ENCODE results near the gene KLHL36. TPM values are rescaled to one million over a fixed set of nuclear protein-coding genes. Genes with fewer than 3 reads are reported as not detected.

The KLHL36 gene
- total RNA-seq, 1 experiment from 2014 or later = 79.0 TPM

DNA sequence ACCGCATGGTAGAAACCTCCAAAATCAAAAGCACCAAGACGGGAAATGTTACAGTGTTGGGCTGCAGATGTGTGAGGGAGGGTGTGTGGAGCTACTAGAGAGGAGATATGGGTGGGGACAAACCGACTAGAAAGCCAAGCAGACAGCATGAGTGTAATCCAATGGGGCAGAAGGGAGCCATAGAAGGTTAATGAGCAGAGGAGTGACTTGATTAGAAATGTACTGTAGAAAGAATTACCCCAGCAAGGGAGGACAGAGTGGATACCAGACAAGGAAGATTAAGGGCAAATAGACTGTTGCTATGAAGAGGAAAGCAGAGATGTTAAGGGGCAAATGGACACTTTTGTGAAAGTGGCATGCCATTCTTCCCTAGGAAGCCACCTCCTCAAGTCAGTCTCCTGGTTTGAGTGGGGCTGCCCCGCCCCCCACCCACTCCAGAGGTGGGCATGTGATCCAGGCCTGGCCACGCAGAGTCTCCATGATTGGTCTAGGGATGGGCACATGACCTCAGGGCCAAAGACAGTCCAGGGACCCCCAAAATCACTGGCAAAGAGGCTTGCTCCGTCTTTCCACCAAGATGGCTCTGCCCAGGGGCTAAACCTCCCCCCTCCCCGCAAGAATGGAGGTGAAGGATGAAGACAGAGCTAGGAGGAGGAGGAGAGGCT, 34.8 kb upstream of the KLHL36 start (continued):
- TF ChIP-seq, protein P1, sequence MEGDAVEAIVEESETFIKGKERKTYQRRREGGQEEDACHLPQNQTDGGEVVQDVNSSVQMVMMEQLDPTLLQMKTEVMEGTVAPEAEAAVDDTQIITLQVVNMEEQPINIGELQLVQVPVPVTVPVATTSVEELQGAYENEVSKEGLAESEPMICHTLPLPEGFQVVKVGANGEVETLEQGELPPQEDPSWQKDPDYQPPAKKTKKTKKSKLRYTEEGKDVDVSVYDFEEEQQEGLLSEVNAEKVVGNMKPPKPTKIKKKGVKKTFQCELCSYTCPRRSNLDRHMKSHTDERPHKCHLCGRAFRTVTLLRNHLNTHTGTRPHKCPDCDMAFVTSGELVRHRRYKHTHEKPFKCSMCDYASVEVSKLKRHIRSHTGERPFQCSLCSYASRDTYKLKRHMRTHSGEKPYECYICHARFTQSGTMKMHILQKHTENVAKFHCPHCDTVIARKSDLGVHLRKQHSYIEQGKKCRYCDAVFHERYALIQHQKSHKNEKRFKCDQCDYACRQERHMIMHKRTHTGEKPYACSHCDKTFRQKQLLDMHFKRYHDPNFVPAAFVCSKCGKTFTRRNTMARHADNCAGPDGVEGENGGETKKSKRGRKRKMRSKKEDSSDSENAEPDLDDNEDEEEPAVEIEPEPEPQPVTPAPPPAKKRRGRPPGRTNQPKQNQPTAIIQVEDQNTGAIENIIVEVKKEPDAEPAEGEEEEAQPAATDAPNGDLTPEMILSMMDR (IDR thresholded peaks at IDR 0.05 in 2 of 3, conservative IDR thresholded peaks at IDR 0.05 in 1 of 3; ENCODE audit: borderline replicate concordance in 1 of 3, insufficient read depth in 1 of 3, low read depth in 2 of 3, low read length in 2 of 3) = no peak
- TF ChIP-seq EZH2 (IDR thresholded peaks at IDR 0.05) = no peak
- TF ChIP-seq ZFX (IDR thresholded peaks at IDR 0.05) = no peak
- TF ChIP-seq ELF1 (IDR thresholded peaks at IDR 0.05; ENCODE audit: borderline replicate concordance, low read depth) = no peak

DNA sequence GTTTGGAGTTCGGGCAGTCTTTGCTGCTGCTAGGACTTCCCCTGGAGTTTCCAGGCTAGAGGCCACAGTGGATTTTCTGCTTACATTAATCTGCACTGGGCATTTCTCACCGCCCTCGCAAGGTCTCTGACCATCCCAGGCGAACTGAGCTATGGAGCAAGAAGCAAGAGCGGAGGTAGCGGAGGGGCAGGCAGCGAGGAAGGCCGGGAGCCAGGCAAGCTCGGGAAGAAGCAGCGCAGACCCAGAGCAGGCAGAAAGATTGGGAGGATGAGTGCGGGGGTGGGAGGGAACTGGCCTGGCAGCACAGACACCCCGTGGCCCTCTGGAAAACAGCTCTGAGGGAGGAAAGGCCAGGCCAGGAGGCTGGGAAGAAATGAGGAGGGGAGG, 34.2 kb upstream of the KLHL36 start:
- no peak overlapping the region for H3K27ac ChIP-seq (ENCODE audit: low read depth, low read length)
- H4K20me1 ChIP-seq (ENCODE audit: insufficient read depth) = no peaks in the 10 kb centered on the region; the same call in 1 of the 2 replicates
- H3K4me2 ChIP-seq (ENCODE audit: low read length) = no peak overlapping the region
- ATAC-seq (no peak), DNase-seq (ENCODE audit: low read depth, low spot score) (no peak)
- ChIA-PET CTCF (interaction anchor here (1.2 kb wide), 1 partner anchor 108 kb away, joined by 3 read pairs; no protein-coding TSS in a partner anchor), RAD21 (ENCODE audit: low non-redundant PET in 1 of 2, low total read pairs in 2 of 2, uncharacterized antibody in 2 of 2, unreplicated experiment in 2 of 2) (interaction anchor here in 1 of 2 experiments (0.6 kb wide), 1 partner anchor 49 kb away, joined by 3 read pairs; no protein-coding TSS in a partner anchor), POLR2A (interaction anchor here (1.3 kb wide), 1 partner anchor 8 kb away, joined by 3 read pairs; no protein-coding TSS in a partner anchor)
- no peaks in the 10 kb centered on the region for H3K27me3 ChIP-seq (ENCODE audit: insufficient read depth, low read length)
- peaks cover 84% of the 10 kb centered on the region for H3K79me2 ChIP-seq (ENCODE audit: insufficient read depth, low read length)
- H3K4me3 ChIP-seq (replicated peaks in 1 of 2; ENCODE audit: low read depth in 1 of 2, low read length in 2 of 2) = no peak overlapping the region
- no peak overlapping the region for H2AFZ ChIP-seq (ENCODE audit: low read depth, low read length, poor library complexity, severe bottlenecking)
- H3K9me3 ChIP-seq (ENCODE audit: control insufficient read depth in 1 of 2, insufficient read depth in 1 of 2, low read depth in 1 of 2, low read length in 2 of 2) = no peaks in the 10 kb centered on the region
- no peaks in the 10 kb centered on the region for H3K9me2 ChIP-seq (ENCODE audit: insufficient read depth)
- peaks cover 7 to 29% of the 10 kb centered on the region in 2 experiments for H3K4me1 ChIP-seq (ENCODE audit: control insufficient read depth in 1 of 2, insufficient read depth in 2 of 2, low read length in 2 of 2)
- no peak overlapping the region for H3K9ac ChIP-seq (ENCODE audit: low read length)
- peaks cover 0 to 36% of the 10 kb centered on the region in 2 experiments; a peak in 1 of 4 replicates for H3K36me3 ChIP-seq (ENCODE audit: control insufficient read depth in 1 of 2, insufficient read depth in 2 of 2, low read length in 2 of 2)
- no TSS peak for BruUV-seq (replicated peaks)
- intact Hi-C loops (cut with micrococcal nuclease) = no loop called here
- TF ChIP-seq POLR2AphosphoS5 (IDR thresholded peaks at IDR 0.05; ENCODE audit: low read depth, low read length) = no peak
- no peak for TF ChIP-seq ZFX (IDR thresholded peaks at IDR 0.05)
- no peak for TF ChIP-seq EZH2phosphoT487 (IDR thresholded peaks at IDR 0.05; ENCODE audit: borderline replicate concordance)
- TF ChIP-seq CEBPB (IDR thresholded peaks at IDR 0.05; ENCODE audit: low read depth) = no peak
- TF ChIP-seq, protein P1 (IDR thresholded peaks at IDR 0.05 in 2 of 3, conservative IDR thresholded peaks at IDR 0.05 in 1 of 3; ENCODE audit: borderline replicate concordance in 1 of 3, insufficient read depth in 1 of 3, low read depth in 2 of 3, low read length in 2 of 3) = no peak
- no peak for TF ChIP-seq POLR2A (IDR thresholded peaks at IDR 0.05; ENCODE audit: borderline replicate concordance, extremely low read depth, insufficient read depth, insufficient read length)
- TF ChIP-seq, protein P2, sequence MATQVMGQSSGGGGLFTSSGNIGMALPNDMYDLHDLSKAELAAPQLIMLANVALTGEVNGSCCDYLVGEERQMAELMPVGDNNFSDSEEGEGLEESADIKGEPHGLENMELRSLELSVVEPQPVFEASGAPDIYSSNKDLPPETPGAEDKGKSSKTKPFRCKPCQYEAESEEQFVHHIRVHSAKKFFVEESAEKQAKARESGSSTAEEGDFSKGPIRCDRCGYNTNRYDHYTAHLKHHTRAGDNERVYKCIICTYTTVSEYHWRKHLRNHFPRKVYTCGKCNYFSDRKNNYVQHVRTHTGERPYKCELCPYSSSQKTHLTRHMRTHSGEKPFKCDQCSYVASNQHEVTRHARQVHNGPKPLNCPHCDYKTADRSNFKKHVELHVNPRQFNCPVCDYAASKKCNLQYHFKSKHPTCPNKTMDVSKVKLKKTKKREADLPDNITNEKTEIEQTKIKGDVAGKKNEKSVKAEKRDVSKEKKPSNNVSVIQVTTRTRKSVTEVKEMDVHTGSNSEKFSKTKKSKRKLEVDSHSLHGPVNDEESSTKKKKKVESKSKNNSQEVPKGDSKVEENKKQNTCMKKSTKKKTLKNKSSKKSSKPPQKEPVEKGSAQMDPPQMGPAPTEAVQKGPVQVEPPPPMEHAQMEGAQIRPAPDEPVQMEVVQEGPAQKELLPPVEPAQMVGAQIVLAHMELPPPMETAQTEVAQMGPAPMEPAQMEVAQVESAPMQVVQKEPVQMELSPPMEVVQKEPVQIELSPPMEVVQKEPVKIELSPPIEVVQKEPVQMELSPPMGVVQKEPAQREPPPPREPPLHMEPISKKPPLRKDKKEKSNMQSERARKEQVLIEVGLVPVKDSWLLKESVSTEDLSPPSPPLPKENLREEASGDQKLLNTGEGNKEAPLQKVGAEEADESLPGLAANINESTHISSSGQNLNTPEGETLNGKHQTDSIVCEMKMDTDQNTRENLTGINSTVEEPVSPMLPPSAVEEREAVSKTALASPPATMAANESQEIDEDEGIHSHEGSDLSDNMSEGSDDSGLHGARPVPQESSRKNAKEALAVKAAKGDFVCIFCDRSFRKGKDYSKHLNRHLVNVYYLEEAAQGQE (IDR thresholded peaks at IDR 0.05; ENCODE audit: low read depth) = no peak
- TF ChIP-seq, protein P3, sequence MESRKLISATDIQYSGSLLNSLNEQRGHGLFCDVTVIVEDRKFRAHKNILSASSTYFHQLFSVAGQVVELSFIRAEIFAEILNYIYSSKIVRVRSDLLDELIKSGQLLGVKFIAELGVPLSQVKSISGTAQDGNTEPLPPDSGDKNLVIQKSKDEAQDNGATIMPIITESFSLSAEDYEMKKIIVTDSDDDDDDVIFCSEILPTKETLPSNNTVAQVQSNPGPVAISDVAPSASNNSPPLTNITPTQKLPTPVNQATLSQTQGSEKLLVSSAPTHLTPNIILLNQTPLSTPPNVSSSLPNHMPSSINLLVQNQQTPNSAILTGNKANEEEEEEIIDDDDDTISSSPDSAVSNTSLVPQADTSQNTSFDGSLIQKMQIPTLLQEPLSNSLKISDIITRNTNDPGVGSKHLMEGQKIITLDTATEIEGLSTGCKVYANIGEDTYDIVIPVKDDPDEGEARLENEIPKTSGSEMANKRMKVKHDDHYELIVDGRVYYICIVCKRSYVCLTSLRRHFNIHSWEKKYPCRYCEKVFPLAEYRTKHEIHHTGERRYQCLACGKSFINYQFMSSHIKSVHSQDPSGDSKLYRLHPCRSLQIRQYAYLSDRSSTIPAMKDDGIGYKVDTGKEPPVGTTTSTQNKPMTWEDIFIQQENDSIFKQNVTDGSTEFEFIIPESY (IDR thresholded peaks at IDR 0.05; ENCODE audit: extremely low read depth, insufficient replicate concordance, low read length) = no peak
- no peak for TF ChIP-seq ELF1 (IDR thresholded peaks at IDR 0.05; ENCODE audit: borderline replicate concordance, low read depth)
- no peak for TF ChIP-seq TCF7L2 (IDR thresholded peaks at IDR 0.05; ENCODE audit: borderline replicate concordance, extremely low read depth, insufficient read depth, insufficient read length)
- TF ChIP-seq ZNF274 (IDR thresholded peaks at IDR 0.05; ENCODE audit: low read depth, low read length) = no peak
